ENCODE results near the gene TTC7B.

- TF ChIP-seq CTCF (conservative IDR thresholded peaks at IDR 0.05) (no peak), ZFX (IDR thresholded peaks at IDR 0.05) (no peak)
Observed at GRCh38 chr14:90484291-90484690, 331.9 kb downstream of the TTC7B start.

All from C4-2B (cell line).